OCI-LY7 (cell line): ENCODE data around the gene NTPCR.

ENCODE experiments used
- CTCF ChIP-seq: fragments of 200-600 bp; sonication (generic); conservative IDR thresholded peaks from 2 replicates; pipeline ENCODE4 v1.5.1; 2014; ENCODE audit warnings: mild to moderate bottlenecking, antibody characterized with exemption, low read length, moderate library complexity, mixed read lengths
- EZH2phosphoT487 ChIP-seq: fragments of 200-600 bp; sonication (generic); IDR thresholded peaks from 2 replicates; pipeline ENCODE4 v1.6.1; 2018; ENCODE audit warnings: low read depth, borderline replicate concordance, mild to moderate bottlenecking, mixed run types, antibody characterized with exemption, low read length, moderate library complexity, mixed read lengths

GRCh38 chr1:232922485-232922884 lies 27.9 kb upstream of the NTPCR start:
- TF ChIP-seq CTCF = no peak
- TF ChIP-seq EZH2phosphoT487 = no peak
